ENCODE measurements around the gene CES4A.
A peak's percentile ranks its signal among the peaks of the same experiment; 100 is the strongest.
"Not testable (repeated sequence)": the region's sequence is repeated elsewhere in the genome, so short reads cannot be mapped to it uniquely, and the experiment has no call there.

The CES4A gene

GRCh38 chr16:66958857-66959703, 29.3 kb upstream of the CES4A start:
- DNase-seq = no peak

- peak in 1 of 2 donors; percentile 46 for DNase-seq
Observed at GRCh38 chr16:66959704-66960161, 28.7 kb upstream of the CES4A start.

- DNase-seq = no peak
Observed at GRCh38 chr16:66960270-66960669, 28.1 kb upstream of the CES4A start.

- peak; percentile 56 to 65 for DNase-seq
Observed at GRCh38 chr16:66961065-66961744, 27.2 kb upstream of the CES4A start, which contains the start of gene CES3. CES3 (plus strand) TSS chr16:66961266; CDS start chr16:66961308, 42 bp downstream.

GRCh38 chr16:66961914-66962313, 26.5 kb upstream of the CES4A start:
- DNase-seq = peak in 1 of 2 donors; percentile 27

- no peak for DNase-seq
Observed at GRCh38 chr16:66964049-66964448, 24.3 kb upstream of the CES4A start.

- no peak for DNase-seq
Observed at GRCh38 chr16:66968847-66969246, 19.5 kb upstream of the CES4A start.

- DNase-seq = no peak
Observed at GRCh38 chr16:66970775-66971720, 17.3 kb upstream of the CES4A start.

- no peak for DNase-seq
Observed at GRCh38 chr16:66972983-66973382, 15.4 kb upstream of the CES4A start.

- no peak for DNase-seq
Observed at GRCh38 chr16:66973716-66974115, 14.7 kb upstream of the CES4A start.

- not testable (repeated sequence) for DNase-seq
Observed at GRCh38 chr16:66974156-66974931, 14.0 kb upstream of the CES4A start.

GRCh38 chr16:66974932-66975246, 13.5 kb upstream of the CES4A start:
- peak in 1 of 2 donors; percentile 9 for DNase-seq

GRCh38 chr16:66975302-66975893, 13.0 kb upstream of the CES4A start:
- no peak for DNase-seq

GRCh38 chr16:66976746-66977145, 11.6 kb upstream of the CES4A start:
- no peak for DNase-seq

- DNase-seq = peak; percentile 68 to 96
Observed at GRCh38 chr16:66977341-66978113, 10.9 kb upstream of the CES4A start.

- DNase-seq = peak; percentile 82 to 91
Observed at GRCh38 chr16:66979011-66979717, 9.2 kb upstream of the CES4A start.

GRCh38 chr16:66983033-66983432, 5.4 kb upstream of the CES4A start:
- no peak for DNase-seq

- no peak for DNase-seq
Observed at GRCh38 chr16:66984892-66985311, 3.5 kb upstream of the CES4A start.

- DNase-seq = no peak
Observed at GRCh38 chr16:66986559-66986958, 1.8 kb upstream of the CES4A start.

- no peak for DNase-seq
Observed at GRCh38 chr16:66991545-66992077, 3.2 kb downstream of the CES4A start.

Measured in inflammatory macrophage treated with lipopolysaccharide for 1 hour (primary cell).